Urinary bladder (tissue), 4 donors: Measurements from ENCODE around the gene LY9. TPM values are rescaled to one million over a fixed set of nuclear protein-coding genes. Genes with fewer than 3 reads are reported as not detected.

Experiments
- DNase-seq: peaks from one replicate; pipeline ENCODE4 v3.0.0-alpha.2; 2015; ENCODE audit errors: extremely low spot score
- H3K27ac ChIP-seq: one replicate; pipeline ENCODE4 v1.5.1; 2013; ENCODE audit warnings: low read depth, mild to moderate bottlenecking, moderate library complexity
- H3K36me3 ChIP-seq: one replicate; pipeline ENCODE4 v1.6.1; 2013; ENCODE audit warnings: mild to moderate bottlenecking, moderate library complexity; ENCODE audit not compliant: insufficient read depth
- H3K4me1 ChIP-seq: one replicate; pipeline ENCODE4 v1.6.1; 2013; ENCODE audit warnings: mild to moderate bottlenecking, moderate library complexity; ENCODE audit not compliant: insufficient read depth
- H3K4me3 ChIP-seq: one replicate; pipeline ENCODE4 v1.5.1; 2013; ENCODE audit warnings: low read depth, low read length
- WGBS: extraction: QIAGEN DNeasy Blood & Tissue Kit; methylation state at CpG from one replicate; pipeline ENCODE4 v1.1.7; 2013; 5-methylcytosine and 5-hydroxymethylcytosine counted together
- polyA plus RNA-seq: library from polyadenylated mRNA; stranded (reverse); fragments of 200-250 nt; gene quantifications from one replicate; pipeline ENCODE4 v1.2.3, GENCODE V29; 2013
- total RNA-seq: library from RNA; depleted of rRNA; stranded (reverse); fragments of >200 nt; gene quantifications from one replicate; pipeline ENCODE4 v1.2.3, GENCODE V29; 2014
- donor health status: healthy with polysubstance abuse.
- donor health status: healthy.

The LY9 gene
- total and polyA plus RNA-seq, 2 donors, result 0.11 to 0.49 TPM

DNA sequence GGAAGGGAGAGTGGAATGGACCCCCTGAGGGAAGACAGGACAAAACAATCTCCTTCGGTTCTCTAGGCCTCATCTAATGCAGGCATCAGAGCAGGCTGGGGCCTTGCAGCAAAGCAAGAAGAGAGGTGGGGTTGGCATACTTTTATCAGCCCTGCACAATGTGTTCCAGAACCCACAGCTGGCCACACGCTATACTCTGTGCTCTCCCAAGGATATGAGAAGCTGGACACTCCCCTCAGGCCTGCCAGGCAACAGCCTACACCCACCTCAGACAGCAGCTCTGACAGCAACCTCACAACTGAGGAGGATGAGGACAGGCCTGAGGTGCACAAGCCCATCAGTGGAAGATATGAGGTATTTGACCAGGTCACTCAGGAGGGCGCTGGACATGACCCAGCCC lies 27.3 kb downstream of the LY9 start:
- no peak overlapping the region for H3K4me3 ChIP-seq
- no peaks in the 10 kb centered on the region for H3K36me3 ChIP-seq
- WGBS, result 81% methylated on average over 3 of the region's 3 CpGs
- no peak for DNase-seq
- no peaks in the 10 kb centered on the region for H3K4me1 ChIP-seq
- no peak overlapping the region for H3K27ac ChIP-seq

DNA sequence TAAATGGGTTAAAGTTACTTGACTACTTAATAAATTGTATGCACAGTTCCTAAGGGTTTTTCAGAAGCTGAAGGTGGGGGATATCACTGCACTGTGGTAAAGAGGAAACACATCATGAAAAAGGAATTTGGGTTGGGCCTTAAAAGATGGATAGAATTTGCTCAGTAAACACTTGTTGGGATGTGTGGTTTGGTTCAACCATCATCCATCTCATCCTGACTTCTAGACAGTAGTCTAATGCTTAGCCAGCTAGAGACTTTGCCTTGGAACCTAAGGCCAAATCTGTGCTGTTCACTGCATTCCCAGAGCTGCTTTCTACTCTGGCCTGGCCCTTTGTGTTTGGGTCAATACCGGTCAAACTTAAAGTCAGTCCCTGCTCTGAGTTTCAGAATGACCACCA lies 30.6 kb downstream of the LY9 start:
- Histone ChIP-seq H3K4me3 (no peak overlapping the region), H3K27ac (no peak overlapping the region), H3K36me3 (no peaks in the 10 kb centered on the region), H3K4me1 (no peaks in the 10 kb centered on the region)
- DNase-seq, result no peak
- 93% methylated on average over 1 of the region's 1 CpG for WGBS

DNA sequence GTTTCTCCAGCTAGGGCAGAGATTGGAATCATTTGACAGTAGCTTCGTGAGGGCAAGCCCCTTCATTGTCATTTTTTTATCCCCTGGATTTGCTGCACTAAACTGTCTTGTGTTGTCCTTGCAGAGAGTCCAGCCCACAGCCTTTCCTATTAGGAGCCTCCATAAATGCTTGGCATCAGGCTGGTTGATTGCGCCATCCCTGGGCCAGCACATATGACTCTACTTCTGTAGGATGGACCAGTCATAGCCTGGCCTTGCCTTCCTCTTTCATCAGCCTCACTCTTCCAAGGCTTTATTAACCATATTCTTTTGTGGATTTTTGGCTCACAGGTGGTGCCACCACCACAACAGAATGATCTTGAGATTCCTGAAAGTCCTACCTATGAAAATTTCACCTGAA lies 31.4 kb downstream of the LY9 start:
- 86% methylated on average over 2 of the region's 2 CpGs for WGBS
- Histone ChIP-seq H3K27ac (no peak overlapping the region), H3K36me3 (no peaks in the 10 kb centered on the region), H3K4me3 (no peak overlapping the region), H3K4me1 (no peaks in the 10 kb centered on the region)
- no peak for DNase-seq

DNA sequence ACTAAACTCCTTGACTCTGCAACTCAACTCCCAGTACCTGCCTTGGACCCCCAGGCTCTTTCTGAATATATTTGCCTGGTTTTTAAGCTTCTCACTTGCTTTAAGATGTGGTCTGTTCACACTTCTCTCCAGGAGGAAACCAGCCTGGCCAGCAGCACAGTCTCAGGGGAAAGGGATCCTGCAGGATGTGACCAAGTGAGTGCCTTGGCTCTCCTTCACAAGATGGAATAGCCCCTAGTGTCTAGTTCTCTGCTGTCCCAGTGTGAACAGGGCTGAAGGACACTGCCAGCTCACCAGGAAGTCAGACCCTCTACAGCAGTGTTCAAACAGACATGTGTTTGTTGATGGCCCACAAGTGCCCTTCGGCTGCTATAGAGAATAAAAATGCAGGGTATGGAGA lies 33.8 kb downstream of the LY9 start:
- no peak for DNase-seq
- no peak overlapping the region for H3K4me3 ChIP-seq
- no peaks in the 10 kb centered on the region for H3K36me3 ChIP-seq
- no peaks in the 10 kb centered on the region for H3K4me1 ChIP-seq
- no peak overlapping the region for H3K27ac ChIP-seq
- WGBS, result 69% methylated on average over 1 of the region's 1 CpG

DNA sequence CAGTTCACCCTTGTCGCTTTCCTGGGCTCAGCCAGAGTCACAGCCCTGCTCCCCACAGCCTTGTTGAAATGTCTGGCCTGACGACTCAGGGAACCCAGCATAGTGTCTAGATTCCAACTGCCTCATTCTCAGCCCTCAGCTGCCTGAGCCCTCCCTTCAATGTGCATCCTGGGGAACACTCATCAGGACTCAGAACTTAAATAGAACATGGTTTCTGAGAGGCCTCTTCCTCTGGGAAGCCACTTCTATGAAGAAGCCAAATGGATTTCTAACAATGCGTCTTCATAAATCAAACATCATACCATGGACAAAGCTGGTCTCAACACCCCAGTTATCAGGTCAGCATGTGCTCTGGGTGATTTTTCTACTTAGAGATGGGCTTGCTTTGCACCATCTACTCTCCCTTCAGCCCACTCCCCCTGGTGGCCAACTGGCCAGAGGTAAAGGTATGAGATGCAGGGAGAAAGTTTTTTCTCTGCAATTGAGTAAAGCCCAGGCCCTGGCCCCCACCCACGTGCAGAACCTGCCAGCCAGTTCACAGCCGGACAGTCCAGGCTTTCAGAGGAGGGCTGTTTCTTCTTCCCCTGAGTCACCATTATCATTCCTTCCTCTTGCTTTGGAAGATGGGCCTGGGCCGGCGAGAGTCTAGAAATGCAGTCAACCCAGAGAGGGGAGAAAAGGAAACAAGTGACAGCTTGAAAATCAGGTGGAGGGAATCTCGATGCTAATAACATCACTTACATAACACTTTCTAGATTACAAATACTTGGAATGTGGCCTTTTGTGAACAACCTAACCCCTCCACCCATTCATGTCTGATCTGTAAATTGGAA lies 34.6 kb downstream of the LY9 start:
- WGBS, result 53% methylated on average over 8 of the region's 8 CpGs
- H3K27ac ChIP-seq, result no peak overlapping the region
- H3K36me3 ChIP-seq, result no peaks in the 10 kb centered on the region
- H3K4me3 ChIP-seq, result no peak overlapping the region
- no peak for DNase-seq
- H3K4me1 ChIP-seq, result no peaks in the 10 kb centered on the region

DNA sequence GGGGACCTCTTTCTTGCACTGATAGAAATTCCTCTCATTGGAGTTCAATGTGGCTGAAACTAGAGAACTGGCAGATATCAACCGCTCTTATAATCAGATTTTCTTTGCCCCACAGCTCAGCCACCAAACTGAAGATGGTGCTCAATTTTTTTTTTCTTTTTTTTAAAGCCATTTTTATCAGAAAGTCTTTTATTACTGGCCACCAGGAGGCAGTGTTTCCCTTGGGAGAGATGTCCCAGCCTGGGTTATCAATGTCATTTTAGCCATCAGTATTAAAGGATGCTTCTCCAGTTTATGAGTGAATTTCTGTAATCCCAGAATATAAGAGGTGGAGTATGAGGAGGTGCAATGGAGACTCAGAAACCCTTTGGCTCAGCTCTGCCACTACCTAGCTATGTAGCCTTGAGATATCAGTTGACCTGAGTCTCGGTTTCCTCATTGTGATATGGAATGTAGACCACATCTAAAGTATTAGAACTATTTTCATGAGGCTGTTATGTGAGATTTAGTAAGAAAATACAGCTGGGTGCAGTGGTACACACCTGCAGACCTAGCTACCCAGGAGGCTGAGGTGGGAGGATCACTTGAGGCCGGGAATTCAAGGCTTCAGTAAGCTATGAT lies 39.1 kb downstream of the LY9 start:
- H3K27ac ChIP-seq, result no peak overlapping the region
- H3K36me3 ChIP-seq, result no peaks in the 10 kb centered on the region
- H3K4me1 ChIP-seq, result no peaks in the 10 kb centered on the region
- H3K4me3 ChIP-seq, result no peak overlapping the region
- DNase-seq, result no peak
- WGBS, result 72% methylated on average over 3 of the region's 3 CpGs

DNA sequence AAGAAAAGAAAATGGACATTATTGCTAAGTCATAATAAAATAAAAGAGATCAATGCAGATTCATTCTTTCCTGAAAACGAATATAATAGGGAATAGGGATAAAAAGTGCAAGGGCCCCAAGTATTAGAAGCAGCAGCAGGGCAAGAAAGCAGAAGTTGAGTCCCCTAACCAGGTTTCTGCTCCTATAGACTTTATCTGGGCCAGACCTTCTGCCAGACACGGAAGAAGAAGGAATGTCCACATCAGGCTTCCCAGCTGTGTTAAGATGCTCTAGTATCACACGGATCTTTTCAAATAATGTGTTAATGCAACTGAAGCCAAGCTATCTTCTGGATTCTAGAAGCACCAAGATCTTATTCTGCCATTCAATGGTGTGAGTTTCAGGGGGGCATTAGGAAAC lies 39.8 kb downstream of the LY9 start:
- Histone ChIP-seq H3K4me3 (no peak overlapping the region), H3K4me1 (no peaks in the 10 kb centered on the region), H3K36me3 (no peaks in the 10 kb centered on the region), H3K27ac (no peak overlapping the region)
- DNase-seq, result no peak
- 77% methylated on average over 3 of the region's 3 CpGs for WGBS

DNA sequence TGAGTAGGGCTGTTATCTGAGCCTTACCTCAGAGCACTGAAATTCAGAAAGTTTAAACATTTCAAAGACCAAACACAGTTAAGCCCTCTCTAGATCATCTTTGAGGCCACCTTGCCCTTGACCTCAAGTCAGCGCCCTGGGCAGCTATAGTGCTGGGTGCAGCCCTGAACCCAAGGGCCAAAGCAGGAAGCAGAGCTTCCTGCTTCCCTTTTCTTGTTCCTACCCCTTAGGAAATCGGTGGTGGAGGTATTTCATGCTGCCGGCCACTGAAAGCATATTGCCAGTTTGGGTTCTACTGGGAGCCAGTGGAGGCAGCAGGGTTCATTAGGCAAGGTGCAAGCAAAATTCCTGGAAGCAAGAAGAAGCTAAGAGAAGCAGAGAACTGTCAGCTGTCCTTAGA lies 40.6 kb downstream of the LY9 start:
- WGBS, result 69% methylated on average over 3 of the region's 3 CpGs
- Histone ChIP-seq H3K4me1 (no peaks in the 10 kb centered on the region), H3K36me3 (no peaks in the 10 kb centered on the region), H3K4me3 (no peak overlapping the region), H3K27ac (no peak overlapping the region)
- DNase-seq, result no peak

DNA sequence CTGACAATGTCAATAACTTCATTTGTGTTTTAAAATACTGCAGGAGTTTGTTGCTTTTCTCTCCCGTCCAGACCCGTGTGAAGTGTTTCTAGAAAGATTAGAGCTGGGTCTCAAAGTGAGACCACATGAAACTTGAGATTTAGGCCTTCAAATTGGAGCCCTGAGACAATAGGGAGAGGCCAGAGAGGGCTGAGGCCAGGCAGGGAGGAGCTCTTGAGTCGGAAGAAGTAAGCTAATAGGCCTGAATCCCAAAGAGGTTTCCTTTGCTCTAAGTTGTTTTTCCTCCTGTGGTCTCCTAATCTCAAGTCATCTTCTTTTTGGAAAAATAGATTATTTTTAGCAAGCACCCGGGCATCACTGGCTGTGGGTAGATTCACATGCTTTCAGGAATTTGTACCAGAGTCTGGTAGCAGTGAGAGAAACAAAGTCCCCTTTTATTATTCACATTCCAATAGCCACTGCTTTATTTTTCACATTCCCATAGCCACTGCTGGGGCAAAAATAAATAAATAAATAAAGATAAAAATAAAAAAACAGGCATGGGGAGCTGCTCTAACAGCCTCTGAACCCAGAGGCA lies 41.1 kb downstream of the LY9 start:
- WGBS, result 47% methylated on average over 4 of the region's 4 CpGs
- no peaks in the 10 kb centered on the region for H3K36me3 ChIP-seq
- H3K4me3 ChIP-seq, result no peak overlapping the region
- H3K4me1 ChIP-seq, result no peaks in the 10 kb centered on the region
- no peak for DNase-seq
- no peak overlapping the region for H3K27ac ChIP-seq

DNA sequence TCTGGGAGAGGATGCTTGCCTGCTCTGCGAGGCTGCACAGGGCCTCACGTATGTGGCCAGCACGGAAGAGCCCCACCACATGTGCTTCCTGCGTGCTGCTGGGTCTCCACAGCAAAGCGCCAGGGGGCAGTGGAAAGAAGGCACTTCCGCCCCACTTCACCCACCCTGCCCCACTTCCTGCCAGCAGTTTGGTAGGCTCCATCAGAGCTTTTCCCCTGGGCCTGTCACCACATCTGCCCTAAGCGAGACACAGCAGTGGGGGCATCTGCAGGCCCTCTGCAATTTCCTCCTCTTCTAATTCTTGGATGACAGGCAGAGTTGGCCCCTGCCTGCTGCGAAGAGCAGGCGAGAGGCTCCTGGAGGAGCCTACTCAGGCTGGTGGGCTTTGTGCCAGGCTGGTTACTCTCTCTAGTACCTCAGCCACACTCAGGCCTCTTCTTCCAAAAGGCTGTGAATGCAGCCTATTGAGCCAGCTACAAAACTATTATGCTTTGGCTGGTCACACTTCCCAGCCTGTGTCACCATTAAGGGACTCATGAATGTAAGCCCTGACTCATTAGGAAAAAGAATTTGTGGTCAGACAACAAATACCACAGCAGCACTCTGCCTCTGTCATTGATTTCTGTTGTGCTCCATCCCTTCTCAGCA lies 41.7 kb downstream of the LY9 start:
- no peak overlapping the region for H3K4me3 ChIP-seq
- H3K4me1 ChIP-seq, result no peaks in the 10 kb centered on the region
- no peak for DNase-seq
- no peaks in the 10 kb centered on the region for H3K36me3 ChIP-seq
- H3K27ac ChIP-seq, result no peak overlapping the region
- 54% methylated on average over 9 of the region's 9 CpGs for WGBS

DNA sequence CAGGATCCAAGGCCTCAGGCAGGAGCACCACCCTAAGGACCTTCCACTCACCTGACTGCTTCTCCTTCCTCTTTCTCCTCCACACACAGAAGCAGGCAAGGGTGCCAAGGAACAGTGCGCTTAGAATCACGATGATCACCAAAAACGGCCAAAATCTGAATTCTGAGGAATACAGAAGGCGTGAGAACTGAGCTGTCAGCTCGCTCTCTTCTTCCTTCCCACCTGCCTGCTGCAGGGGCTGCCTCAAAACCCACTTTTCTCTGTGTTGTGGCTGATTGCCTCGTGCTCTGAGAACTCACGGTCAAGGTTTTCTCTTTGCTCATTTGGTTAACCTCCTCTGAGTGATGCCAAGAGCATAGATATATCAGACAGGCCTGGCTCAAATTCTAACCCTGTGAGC lies 42.9 kb downstream of the LY9 start:
- H3K4me3 ChIP-seq, result no peak overlapping the region
- WGBS, result 78% methylated on average over 7 of the region's 7 CpGs
- DNase-seq, result no peak

DNA sequence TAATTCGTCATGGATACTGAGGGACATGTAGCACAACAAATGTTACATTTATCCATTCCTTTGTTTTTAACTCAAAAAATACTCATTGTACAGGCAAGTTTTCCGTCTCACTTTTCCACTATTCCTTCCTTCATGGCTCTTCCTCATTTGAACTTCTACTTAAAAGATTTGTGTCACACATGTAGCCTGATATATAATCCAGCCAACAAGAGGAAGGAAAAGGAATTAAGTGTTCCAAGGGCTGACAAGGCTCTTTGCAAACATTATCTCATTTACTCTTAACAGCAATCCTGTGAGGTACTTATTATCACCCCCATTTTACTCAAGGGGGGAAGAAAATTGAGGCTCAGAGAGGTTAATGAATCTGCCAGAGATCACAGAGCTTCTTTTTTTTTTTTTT lies 43.8 kb downstream of the LY9 start:
- no peak overlapping the region for H3K27ac ChIP-seq
- 69% methylated on average over 2 of the region's 2 CpGs for WGBS
- H3K4me3 ChIP-seq, result no peak overlapping the region
- DNase-seq, result no peak
- H3K36me3 ChIP-seq, result no peaks in the 10 kb centered on the region
- no peaks in the 10 kb centered on the region for H3K4me1 ChIP-seq

More for the DNA sequence above, 42.9 kb downstream of the LY9 start:
- Histone ChIP-seq H3K4me1 (no peaks in the 10 kb centered on the region), H3K27ac (no peak overlapping the region), H3K36me3 (no peaks in the 10 kb centered on the region)

DNA sequence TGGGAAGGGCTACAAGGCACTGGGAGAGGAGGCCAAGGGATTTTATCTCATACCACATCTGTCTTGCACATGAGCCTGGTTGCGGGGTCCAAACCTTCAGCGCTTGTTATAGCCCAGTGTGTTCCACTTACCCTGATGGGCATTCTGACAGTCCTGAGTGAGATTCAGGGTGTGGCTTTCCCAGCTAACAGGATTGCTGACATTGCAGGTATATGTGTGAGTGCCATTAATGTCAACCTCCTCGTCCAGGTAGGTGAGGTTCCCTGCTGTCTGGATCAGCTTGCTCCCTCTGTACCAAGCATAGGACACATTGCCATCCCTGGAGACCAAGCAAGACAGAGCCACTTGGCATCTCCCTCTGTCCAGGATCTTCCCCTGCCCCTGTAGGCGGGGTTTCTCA lies 45.1 kb downstream of the LY9 start:
- Histone ChIP-seq H3K4me3 (no peak overlapping the region), H3K36me3 (no peaks in the 10 kb centered on the region), H3K27ac (no peak overlapping the region), H3K4me1 (no peaks in the 10 kb centered on the region)
- WGBS, result 87% methylated on average over 4 of the region's 4 CpGs
- no peak for DNase-seq
